PC-3 (cell line): ENCODE data around the gene TMEM17. TPM values are rescaled to one million over a fixed set of nuclear protein-coding genes. Genes with fewer than 3 reads are reported as not detected.

Experiments used
- ATAC-seq: fragments of 200-7000 bp; cut with Tn5 transposase; 2 replicates; pipeline ENCODE4 v1.9.1; 2020; ENCODE audit warnings: mild to moderate bottlenecking, moderate library complexity
- BruUV-seq: library from RNA; stranded (reverse); fragments of 400-500 nt; replicated peaks from 2 replicates; lab custom pipeline; 2021; lab: Mats Ljungman, UMichigan
- CTCF ChIA-PET: fragments of 300-600 bp; sonication (Branson Sonifier 250); formaldehyde crosslinking; loops from one replicate; lab custom pipeline; 2022; ENCODE audit warnings: antibody characterized with exemption; lab: Charles Lee
- POLR2A ChIA-PET: fragments of 300-600 bp; sonication (Branson Sonifier 250); formaldehyde crosslinking; loops from one replicate; lab custom pipeline; 2022; ENCODE audit warnings: antibody characterized with exemption; ENCODE audit not compliant: unreplicated experiment; lab: Charles Lee
- DNase-seq: peaks from one replicate; pipeline ENCODE4 v3.0.0-alpha.2; 2015
- H2AFZ ChIP-seq: fragments of 300-600 bp; sonication (generic); 2 replicates; pipeline ENCODE4 v1.6.0; 2016; ENCODE audit warnings: antibody characterized with exemption, low read length
- H3F3A ChIP-seq: fragments of 300-600 bp; sonication (generic); one replicate; pipeline ENCODE4 v1.6.0; 2017; ENCODE audit warnings: antibody characterized with exemption, low read length, control low read depth, mild to moderate bottlenecking; ENCODE audit not compliant: unreplicated experiment
- H3K27ac ChIP-seq: fragments of 300-600 bp; sonication (generic); 2 replicates; pipeline ENCODE4 v1.5.1; 2016; ENCODE audit warnings: mild to moderate bottlenecking, low read length
- H3K27me3 ChIP-seq: fragments of 300-600 bp; sonication (generic); 2 replicates; pipeline ENCODE4 v1.6.1; 2016; ENCODE audit warnings: low read length, mixed read lengths
- H3K36me3 ChIP-seq: fragments of 300-600 bp; sonication (generic); 2 replicates; pipeline ENCODE4 v1.6.1; 2016; ENCODE audit warnings: low read depth, mixed run types, low read length, mixed read lengths
- H3K4me1 ChIP-seq: fragments of 300-600 bp; sonication (generic); 2 replicates; pipeline ENCODE4 v1.5.1; 2016; ENCODE audit warnings: low read length; ENCODE audit not compliant: insufficient read depth
- H3K4me2 ChIP-seq: fragments of 300-600 bp; sonication (generic); 2 replicates; pipeline ENCODE4 v1.6.0; 2016; ENCODE audit warnings: low read length
- H3K4me3 ChIP-seq: fragments of 300-600 bp; sonication (generic); 2 replicates; pipeline ENCODE4 v1.5.1; 2016; ENCODE audit warnings: mild to moderate bottlenecking, low read length, mixed read lengths
- H3K79me2 ChIP-seq: fragments of 300-600 bp; sonication (generic); 2 replicates; pipeline ENCODE4 v1.6.1; 2017; ENCODE audit warnings: low read length, mixed read lengths
- H3K9ac ChIP-seq: fragments of 300-600 bp; sonication (generic); 2 replicates; pipeline ENCODE4 v1.6.0; 2016; ENCODE audit warnings: mild to moderate bottlenecking, low read length
- H3K9me2 ChIP-seq: fragments of 300-600 bp; sonication (generic); replicated peaks from 2 replicates; pipeline ENCODE4 v1.6.1; 2016; ENCODE audit warnings: mixed run types, low read length, mixed read lengths
- H3K9me3 ChIP-seq: fragments of 300-600 bp; sonication (generic); 2 replicates; pipeline ENCODE4 v1.6.1; 2016; ENCODE audit warnings: low read length, mixed read lengths
- H4K20me1 ChIP-seq: fragments of 300-600 bp; sonication (generic); 2 replicates; pipeline ENCODE4 v1.6.1; 2016; ENCODE audit warnings: low read length, mixed read lengths
- EZH2 ChIP-seq: fragments of 300-600 bp; sonication (generic); IDR thresholded peaks from one replicate; pipeline ENCODE4 v1.6.1; 2017; ENCODE audit warnings: antibody characterized with exemption, mild to moderate bottlenecking, low read length; ENCODE audit not compliant: unreplicated experiment
- EZH2phosphoT487 ChIP-seq: fragments of 300-600 bp; sonication (generic); IDR thresholded peaks from 2 replicates; pipeline ENCODE4 v1.6.1; 2018; ENCODE audit warnings: mild to moderate bottlenecking, antibody characterized with exemption, low read length, borderline replicate concordance
- intact Hi-C: fragments of 100-400 bp; cut with micrococcal nuclease; formaldehyde crosslinking; loops from 2 replicates; pipeline ENCODE4 v1.9.0; 2023
- total RNA-seq: library from RNA; depleted of rRNA; stranded (reverse); fragments of >200 nt; gene quantifications from 2 replicates; pipeline ENCODE4 v1.2.3, GENCODE V29; 2014
- TF ChIP-seq, protein P1 (sequence below): fragments of 300-600 bp; sonication (generic); conservative IDR thresholded peaks from 2 replicates; pipeline ENCODE4 v1.5.1; 2017; ENCODE audit warnings: antibody characterized with exemption, low read depth, mild to moderate bottlenecking, low read length

Gene TMEM17
- total RNA-seq, 1 experiment from 2014 or later = 2.9 TPM

DNA sequence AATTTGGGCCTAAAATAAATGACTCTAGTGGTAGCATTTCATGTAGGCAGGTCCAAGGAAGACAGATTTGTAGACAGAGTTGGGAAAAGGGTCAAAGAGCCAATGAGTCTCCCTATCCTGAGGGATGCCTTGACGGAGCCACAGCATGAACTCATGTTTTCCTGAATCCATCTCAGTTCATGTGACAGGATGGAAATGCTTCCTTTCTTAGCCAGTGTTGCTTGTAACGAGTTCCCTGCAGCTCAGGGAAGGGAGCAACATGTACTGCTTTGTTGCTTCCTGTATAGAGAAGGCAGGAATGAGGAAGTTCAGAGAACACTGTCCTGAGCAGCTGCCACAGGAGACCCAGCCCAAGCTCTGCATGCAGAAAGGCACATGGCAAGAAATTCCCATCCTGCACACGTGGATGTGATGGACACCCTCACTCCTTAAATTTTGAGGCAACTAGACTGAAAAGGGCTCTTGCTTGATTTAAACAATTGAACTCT, 27.9 kb downstream of the TMEM17 start:
- POLR2A ChIA-PET = no interaction called here
- Histone ChIP-seq H3K9me3 (no peaks in the 10 kb centered on the region), H3K27ac (no peak overlapping the region), H4K20me1 (no peaks in the 10 kb centered on the region), H2AFZ (peak overlapping the region; percentile 56), H3K4me3 (no peak overlapping the region), H3K79me2 (no peaks in the 10 kb centered on the region), H3K4me1 (no peaks in the 10 kb centered on the region), H3K4me2 (no peak overlapping the region), H3K27me3 (no peaks in the 10 kb centered on the region), H3F3A (no peaks in the 10 kb centered on the region), H3K36me3 (no peaks in the 10 kb centered on the region), H3K9me2 (no peaks in the 10 kb centered on the region), H3K9ac (no peak overlapping the region)
- ATAC-seq (peak; percentile 37; the same call in 1 of the 2 replicates), DNase-seq (no peak)
- intact Hi-C loops = no loop called here
- CTCF ChIA-PET = no interaction called here
- TF ChIP-seq, protein P1, sequence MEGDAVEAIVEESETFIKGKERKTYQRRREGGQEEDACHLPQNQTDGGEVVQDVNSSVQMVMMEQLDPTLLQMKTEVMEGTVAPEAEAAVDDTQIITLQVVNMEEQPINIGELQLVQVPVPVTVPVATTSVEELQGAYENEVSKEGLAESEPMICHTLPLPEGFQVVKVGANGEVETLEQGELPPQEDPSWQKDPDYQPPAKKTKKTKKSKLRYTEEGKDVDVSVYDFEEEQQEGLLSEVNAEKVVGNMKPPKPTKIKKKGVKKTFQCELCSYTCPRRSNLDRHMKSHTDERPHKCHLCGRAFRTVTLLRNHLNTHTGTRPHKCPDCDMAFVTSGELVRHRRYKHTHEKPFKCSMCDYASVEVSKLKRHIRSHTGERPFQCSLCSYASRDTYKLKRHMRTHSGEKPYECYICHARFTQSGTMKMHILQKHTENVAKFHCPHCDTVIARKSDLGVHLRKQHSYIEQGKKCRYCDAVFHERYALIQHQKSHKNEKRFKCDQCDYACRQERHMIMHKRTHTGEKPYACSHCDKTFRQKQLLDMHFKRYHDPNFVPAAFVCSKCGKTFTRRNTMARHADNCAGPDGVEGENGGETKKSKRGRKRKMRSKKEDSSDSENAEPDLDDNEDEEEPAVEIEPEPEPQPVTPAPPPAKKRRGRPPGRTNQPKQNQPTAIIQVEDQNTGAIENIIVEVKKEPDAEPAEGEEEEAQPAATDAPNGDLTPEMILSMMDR = no peak
- TF ChIP-seq EZH2phosphoT487 = no peak
- BruUV-seq = no TSS peak

DNA sequence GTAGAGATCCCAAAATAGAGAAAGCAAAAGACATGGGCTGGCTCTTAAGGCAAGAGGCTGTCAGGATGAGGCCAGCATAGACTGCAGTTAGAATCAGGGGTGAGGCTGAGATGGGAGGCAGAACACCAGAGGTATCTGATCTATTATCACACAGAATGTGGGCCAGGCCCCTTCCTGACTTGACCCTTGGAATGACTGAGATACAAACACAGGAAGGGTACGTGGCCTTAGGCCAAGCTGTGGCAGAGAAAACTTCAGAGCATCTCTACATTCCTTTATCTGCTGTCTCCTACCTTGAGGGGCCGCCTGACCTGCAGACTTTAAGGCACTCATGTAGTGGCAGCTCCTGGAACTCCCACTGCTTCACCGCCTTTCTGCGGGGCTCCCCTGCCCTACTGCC, 28.4 kb downstream of the TMEM17 start:
- Histone ChIP-seq H3F3A (no peaks in the 10 kb centered on the region), H3K27me3 (no peaks in the 10 kb centered on the region), H3K79me2 (no peaks in the 10 kb centered on the region), H3K27ac (no peak overlapping the region), H3K4me3 (no peak overlapping the region), H3K4me2 (no peak overlapping the region), H3K9ac (no peak overlapping the region), H3K36me3 (no peaks in the 10 kb centered on the region), H4K20me1 (no peaks in the 10 kb centered on the region), H3K9me3 (no peaks in the 10 kb centered on the region), H3K9me2 (no peaks in the 10 kb centered on the region), H2AFZ (0 out of 2 replicates have a peak overlapping the region, but pooled peaks have one; percentile 56), H3K4me1 (no peaks in the 10 kb centered on the region)
- ChIA-PET POLR2A (no interaction called here), CTCF (no interaction called here)
- DNase-seq (no peak), ATAC-seq (no peak)
- BruUV-seq = no TSS peak
- TF ChIP-seq EZH2phosphoT487 (no peak), EZH2 (no peak)
- TF ChIP-seq, protein P1 = no peak
- intact Hi-C loops = no loop called here

DNA sequence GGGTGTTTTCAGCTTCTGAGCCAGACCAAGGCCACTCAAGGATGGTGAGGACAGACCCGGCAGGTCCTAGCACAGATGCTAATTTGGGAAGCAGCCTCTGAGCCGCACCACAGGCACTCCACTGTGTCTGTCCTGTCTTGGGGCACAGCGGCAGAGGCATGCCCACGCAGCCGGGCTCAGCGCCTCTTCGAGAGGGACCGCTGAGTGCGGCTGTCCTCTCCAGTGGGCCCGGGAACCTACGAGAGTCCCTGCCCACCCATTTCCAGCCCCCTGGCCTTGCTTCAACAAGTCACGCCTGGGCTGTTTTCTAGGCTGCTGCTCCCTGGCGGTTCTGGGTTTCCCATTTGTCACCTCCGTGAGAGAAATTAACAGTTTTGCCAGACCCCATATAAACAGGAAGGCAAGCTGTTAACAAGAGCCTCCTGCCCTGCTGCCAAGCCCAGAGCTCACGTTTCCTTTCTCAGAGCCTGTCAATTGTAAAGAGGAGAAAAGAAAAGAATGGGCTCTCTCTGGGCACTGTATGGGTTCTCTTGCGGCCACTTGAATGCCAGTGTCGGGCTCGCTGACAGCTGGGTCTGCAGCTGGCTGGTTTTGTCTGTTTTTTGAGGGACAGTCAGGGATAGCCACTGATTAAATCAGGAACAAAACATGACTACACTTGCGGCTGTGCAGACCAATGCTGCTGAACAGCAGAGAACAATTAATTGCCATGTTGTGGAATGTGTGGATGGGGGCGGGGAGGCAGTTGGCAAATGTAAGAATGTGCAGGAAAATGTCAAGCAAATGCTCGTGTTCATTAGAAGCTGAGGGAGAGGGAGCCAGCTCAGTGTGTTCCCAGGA, 30.6 kb downstream of the TMEM17 start:
- no peak for ATAC-seq
- Histone ChIP-seq H3K36me3 (no peaks in the 10 kb centered on the region), H3K79me2 (no peaks in the 10 kb centered on the region), H4K20me1 (no peaks in the 10 kb centered on the region), H3K27ac (no peak overlapping the region), H3F3A (no peaks in the 10 kb centered on the region), H3K27me3 (no peaks in the 10 kb centered on the region), H3K9me2 (no peaks in the 10 kb centered on the region), H3K4me2 (no peak overlapping the region), H3K4me3 (no peak overlapping the region), H3K9me3 (no peaks in the 10 kb centered on the region), H2AFZ (no peak overlapping the region), H3K9ac (no peak overlapping the region), H3K4me1 (no peaks in the 10 kb centered on the region)
- CTCF ChIA-PET = interaction anchor here (0.6 kb wide), 1 partner anchor 538 kb away, joined by 4 read pairs; no protein-coding TSS in a partner anchor
- DNase-seq = no peak
- intact Hi-C loops = no loop called here
- POLR2A ChIA-PET = no interaction called here
- no peak for TF ChIP-seq EZH2phosphoT487
- TF ChIP-seq EZH2 = no peak
- TF ChIP-seq, protein P1 = no peak
- no TSS peak for BruUV-seq
